PFSK-1 (cell line): ENCODE results near the gene CCDC69.

ENCODE experiments used
- FOXP2 ChIP-seq: optimal IDR thresholded peaks from 2 replicates; pipeline ENCODE3; 2011; ENCODE audit warnings: borderline replicate concordance, control low read depth, inconsistent platforms; ENCODE audit not compliant: insufficient read depth; ENCODE audit errors: extremely low read length, extremely low read depth
- POLR2AphosphoS5 ChIP-seq: IDR thresholded peaks from 2 replicates; pipeline ENCODE4 v1.6.1; 2012; ENCODE audit warnings: low read depth, mild to moderate bottlenecking, control low read depth, low read length, moderate library complexity
- REST ChIP-seq, 2 experiments: IDR thresholded peaks; 2 replicates each; pipeline versions ENCODE4 v1.6.1 to v1.8.0; 2011 to 2012; ENCODE audit warnings: low read depth in 2 of 2, low read length in 2 of 2, control low read depth in 1 of 2, inconsistent platforms in 1 of 2, mild to moderate bottlenecking in 1 of 2, moderate library complexity in 1 of 2; ENCODE audit not compliant: insufficient read depth in 1 of 2
- SIN3A ChIP-seq: IDR thresholded peaks from 2 replicates; pipeline ENCODE4 v1.6.1; 2012; ENCODE audit warnings: mild to moderate bottlenecking, low read length, moderate library complexity, borderline replicate concordance; ENCODE audit not compliant: insufficient read depth
- TAF1 ChIP-seq: IDR thresholded peaks from 2 replicates; pipeline ENCODE4 v1.6.1; 2012; ENCODE audit warnings: low read length, control low read depth, borderline replicate concordance; ENCODE audit not compliant: insufficient read depth

DNA sequence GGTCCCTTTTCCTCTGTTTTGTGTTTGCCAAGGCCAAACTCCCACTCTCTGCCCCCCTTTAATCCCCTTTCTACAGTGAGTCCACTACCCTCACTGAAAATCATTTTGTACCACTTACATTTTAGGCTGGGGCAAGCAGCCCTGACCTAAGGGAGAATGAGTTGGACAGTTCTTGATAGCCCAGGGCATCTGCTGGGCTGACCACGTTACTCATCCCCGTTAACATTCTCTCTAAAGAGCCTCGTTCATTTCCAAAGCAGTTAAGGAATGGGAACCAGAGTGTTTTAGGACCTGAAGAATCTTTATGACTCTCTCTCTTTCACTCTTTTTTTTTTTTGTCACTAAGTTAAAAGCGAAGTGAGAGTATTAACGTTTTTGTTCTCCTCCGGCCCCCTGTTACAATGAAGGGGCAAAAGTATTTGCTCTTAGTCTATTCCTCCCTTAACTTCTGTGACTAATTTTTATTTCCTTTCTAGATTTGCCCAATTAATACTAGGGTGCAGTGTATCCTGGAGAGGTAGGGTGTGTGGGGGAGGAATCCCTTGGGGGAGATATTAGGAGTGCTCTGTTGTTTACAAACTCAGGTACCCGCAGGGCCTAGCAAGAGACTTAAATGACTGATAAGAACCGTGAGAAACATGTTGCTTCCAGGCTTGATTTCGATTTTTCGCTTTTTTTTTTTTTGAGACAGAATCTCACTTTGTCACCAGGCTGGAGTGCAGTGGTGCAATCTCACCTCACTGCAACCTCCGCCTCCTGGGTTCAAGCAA, 43.8 kb upstream of the CCDC69 start:
- TF ChIP-seq SIN3A (no peak), POLR2AphosphoS5 (no peak), TAF1 (no peak), REST (IDR thresholded peaks at IDR 0.05; ENCODE audit: insufficient read depth in 1 of 2, low read depth in 2 of 2, low read length in 2 of 2) (no peak), FOXP2 (no peak)
